Midbrain (tissue), 1 donor: ENCODE measurements around the gene TEX14.
"Not testable (repeated sequence)": the region's sequence is repeated elsewhere in the genome, so short reads cannot be mapped to it uniquely, and the experiment has no call there.

Source experiments
- DNase-seq: peaks from one replicate; lab custom pipeline; 2025; lab: John Stamatoyannopoulos, UW

Gene TEX14

GRCh38 chr17:58611331-58611730 is 80.5 kb downstream of the TEX14 start:
- no peak for DNase-seq

DNA sequence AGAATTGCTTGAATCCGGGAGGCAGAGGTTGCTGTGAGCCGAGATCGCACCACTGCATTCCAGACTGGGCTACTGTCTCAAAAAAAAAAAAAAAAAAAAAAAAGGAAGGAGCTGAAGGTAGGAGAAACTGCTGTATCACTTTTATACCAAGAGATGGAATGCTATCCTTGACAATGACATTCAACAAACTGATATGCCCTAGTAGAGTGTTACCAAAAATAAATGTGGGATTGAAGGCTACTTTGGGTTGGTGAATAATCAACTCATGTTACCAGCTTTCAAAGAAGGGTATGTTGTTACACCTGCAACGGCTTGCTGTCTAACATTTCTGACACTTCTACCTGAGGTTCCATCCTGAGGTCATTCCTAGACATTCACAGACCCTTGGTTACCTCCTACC is 84.9 kb downstream of the TEX14 start:
- DNase-seq = no peak

GRCh38 chr17:58605986-58606385 is 85.9 kb downstream of the TEX14 start:
- DNase-seq = no peak

GRCh38 chr17:58605470-58605869 is 86.4 kb downstream of the TEX14 start:
- DNase-seq = no peak

DNA sequence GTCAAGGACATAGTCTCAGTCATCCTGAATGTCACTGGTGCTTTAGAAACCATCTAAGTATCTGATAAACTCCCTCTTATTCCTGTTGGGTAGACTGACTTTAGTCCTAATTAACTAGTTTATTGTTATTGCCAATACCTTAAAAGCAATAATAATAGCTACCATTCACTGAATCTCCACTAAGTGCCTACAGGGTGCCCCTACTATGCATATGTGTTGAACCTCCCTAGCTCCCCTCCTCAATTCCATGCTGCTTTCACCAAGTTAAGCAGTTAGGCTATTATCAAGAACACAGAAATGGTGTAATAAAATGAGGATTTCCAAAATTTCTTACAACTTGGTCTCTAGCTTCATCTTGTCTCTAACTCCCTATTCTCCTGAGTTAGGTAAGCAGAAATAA is 89.9 kb downstream of the TEX14 start:
- DNase-seq = no peak

DNA sequence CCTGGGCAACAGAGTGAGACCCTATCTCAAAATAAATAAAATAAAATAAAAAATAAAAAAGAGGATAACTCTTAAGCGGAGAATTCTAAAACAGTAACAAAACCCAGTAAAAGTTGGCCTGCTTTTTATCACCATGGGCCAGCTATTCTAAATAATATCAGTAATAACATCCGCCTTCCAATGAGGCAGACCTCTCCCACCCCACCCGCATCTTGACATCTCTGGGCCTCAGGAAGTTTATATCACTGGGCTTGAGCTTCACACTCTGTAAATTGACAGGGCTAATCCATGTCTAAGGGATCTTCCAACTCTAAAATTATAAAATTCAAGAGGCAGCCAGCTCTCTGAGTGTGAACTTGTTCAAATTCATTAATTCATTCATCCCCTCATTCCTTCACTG is 94.5 kb downstream of the TEX14 start:
- no peak for DNase-seq

DNA sequence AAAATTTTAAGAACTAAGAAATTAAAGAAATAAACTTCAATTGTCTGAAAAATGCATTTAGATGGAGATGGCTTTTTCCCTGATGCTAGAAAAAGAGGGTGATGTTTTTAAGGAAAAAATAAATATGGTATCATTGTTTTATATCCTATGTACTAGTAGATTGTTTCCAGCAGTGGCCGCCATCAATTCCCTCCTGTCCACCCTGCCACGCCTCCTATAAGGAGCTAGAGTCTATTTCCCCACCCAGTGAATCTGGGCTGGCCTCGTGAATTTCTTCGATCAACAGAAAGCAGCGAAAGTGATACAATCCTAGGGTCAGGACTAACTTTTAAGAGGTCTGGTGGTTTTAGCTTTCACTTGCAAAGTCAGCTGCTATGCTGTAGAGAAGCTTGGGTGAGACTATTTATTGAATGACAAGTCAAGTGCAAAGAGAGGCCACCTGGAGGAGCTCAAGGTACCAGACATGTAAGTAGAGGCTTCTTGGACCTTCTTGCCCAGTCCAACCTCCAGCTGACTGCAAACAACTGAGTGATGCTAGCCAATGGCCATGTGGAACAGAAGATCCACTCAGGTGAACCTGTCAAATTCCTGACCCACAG is 96.6 kb downstream of the TEX14 start:
- DNase-seq = no peak

- DNase-seq = no peak
These were observed 98.7 kb downstream of the TEX14 start for GRCh38 chr17:58593123-58593522.

- no peak for DNase-seq
These were observed 100.4 kb downstream of the TEX14 start for GRCh38 chr17:58591455-58591854.

DNA sequence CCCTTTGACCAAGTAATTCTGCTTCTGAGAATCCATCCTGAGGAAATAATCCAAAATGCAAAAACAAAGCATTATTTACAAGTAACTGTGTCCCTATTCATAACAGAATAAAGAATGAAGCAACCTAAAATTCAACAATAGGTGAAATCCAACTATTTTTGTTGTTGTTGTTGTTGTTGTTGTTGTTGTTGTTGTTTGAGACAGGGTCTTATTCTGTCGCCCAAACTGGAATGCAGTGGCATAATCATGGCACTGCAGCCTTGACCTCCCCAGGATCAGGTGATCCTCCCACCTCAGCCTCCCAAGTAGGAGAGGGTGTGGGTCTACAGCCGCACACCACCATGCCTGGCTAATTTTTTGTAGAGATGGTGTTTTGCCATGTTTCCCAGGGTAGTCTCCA is 101.5 kb downstream of the TEX14 start:
- DNase-seq = no peak

DNA sequence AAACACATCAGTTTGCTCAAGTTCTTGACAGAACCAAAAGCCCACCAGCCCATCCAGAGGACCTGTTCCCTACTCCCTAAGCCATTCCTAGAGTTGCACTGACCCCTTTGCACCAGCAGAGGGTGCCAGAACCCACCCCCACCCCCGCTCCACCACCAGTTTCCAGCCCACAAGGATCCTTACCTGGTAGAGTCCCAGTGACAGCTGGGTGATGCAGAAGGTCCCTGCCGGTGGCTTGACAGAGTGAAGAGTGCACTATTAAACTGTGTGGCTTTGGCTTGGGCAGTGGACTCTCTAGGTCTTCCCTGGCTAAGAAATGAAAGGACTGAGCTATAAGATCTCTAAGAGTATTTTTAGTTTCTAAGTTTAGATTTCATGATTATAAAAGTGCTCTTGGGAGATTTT is 104.1 kb downstream of the TEX14 start:
- peak; percentile 58 for DNase-seq

DNA sequence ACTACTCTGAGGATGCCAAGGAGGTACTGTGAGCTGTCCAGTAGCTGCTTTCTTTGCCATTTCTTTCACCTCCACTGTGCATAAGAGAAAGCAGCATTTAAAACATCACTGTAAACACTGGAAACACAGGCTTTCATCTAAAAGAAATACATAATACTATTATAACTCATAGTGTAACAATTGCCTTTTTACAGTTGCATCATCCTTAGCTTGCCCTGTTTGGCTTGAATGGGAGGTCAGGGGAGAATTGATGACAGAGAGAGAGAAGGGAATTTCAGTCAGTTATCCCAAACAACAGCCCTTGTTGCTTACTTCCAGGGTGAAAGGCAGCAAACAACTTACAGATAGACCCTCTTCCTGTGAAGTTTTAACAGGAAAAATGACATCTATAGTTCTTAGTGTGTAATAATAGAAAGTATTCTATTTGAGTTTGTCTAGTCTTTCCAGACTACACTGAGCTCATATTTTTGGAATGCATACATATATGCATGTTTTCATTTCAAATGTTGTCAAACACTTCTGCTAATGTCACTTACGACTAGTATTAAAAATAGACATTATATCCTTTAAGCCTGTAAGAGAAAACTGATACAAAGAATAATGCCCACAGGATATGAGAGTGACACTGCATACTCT is 105.7 kb downstream of the TEX14 start:
- DNase-seq = no peak

GRCh38 chr17:58585554-58585953 is 106.3 kb downstream of the TEX14 start:
- no peak for DNase-seq

DNA sequence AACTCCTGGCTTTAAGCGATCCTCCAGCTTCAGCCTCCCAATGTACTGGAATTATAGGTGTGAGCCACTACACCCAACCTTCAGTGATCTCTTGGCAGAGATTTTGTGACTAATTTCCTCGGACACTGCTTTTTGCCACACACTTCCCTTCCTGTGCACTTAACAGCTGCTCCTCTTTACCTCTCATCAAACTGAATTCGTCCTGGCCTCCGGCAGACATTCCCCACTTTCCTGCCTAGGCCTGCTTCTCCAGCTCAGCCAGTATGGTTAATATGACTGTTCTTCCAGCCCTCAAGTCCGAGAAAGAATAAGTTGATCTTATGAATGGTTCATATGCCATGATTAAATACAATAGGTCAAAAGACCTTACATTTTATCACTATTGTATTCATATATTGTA is 108.4 kb downstream of the TEX14 start:
- no peak for DNase-seq

GRCh38 chr17:58582718-58583117 is 109.1 kb downstream of the TEX14 start:
- not testable (repeated sequence) for DNase-seq

- no peak for DNase-seq
These were observed 111.2 kb downstream of the TEX14 start for GRCh38 chr17:58580671-58581070.

DNA sequence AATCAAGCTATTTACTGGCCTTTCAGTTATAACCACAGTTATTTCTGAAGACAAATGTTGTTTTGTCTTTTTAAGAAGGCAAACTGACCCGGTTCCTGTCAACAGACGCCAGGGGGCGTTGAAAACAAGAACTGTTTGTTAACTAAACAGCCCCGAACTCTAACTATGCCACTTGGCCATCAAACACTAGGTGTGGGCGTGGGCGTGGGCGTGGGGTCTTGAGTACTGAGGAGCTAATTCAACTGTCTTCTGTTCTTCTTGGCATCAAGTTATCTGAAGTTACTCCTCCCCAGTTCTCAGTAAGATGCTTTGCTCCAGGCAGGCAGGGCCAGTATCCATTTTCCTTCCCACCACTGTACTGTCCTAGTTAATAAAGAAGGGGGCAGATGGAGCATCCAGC is 114.1 kb downstream of the TEX14 start:
- peak; percentile 90 for DNase-seq

DNA sequence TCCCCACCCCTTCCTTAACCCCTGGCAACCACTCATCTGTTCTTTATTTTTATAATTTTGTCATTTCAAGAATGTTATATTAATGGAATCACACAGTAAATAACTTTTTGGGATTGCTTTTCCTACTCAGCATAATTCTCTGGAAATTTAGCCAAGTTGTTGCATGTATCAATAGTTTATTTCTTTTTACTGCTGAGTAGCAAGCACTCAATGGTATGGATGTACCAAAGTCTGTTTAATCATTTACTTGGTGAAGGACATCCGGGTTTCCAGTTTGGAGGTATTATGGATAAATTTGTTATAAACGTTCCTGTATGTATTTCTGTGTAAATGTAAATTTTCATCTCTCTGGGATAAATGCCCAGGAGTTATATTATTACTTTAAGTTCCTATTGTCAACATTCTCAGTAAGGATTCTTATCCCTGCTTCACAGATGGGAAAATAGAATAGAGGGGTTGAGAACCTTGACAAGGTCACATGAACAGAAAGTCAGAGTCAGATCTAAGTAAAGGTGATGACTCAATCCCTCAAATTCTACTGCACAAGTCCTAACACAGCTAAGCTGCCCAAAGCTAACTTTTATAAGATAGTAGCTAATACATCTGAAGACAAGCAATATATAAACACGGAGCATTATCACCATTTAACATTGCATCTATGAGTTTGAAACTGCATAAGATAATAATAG is 115.0 kb downstream of the TEX14 start:
- no peak for DNase-seq

DNA sequence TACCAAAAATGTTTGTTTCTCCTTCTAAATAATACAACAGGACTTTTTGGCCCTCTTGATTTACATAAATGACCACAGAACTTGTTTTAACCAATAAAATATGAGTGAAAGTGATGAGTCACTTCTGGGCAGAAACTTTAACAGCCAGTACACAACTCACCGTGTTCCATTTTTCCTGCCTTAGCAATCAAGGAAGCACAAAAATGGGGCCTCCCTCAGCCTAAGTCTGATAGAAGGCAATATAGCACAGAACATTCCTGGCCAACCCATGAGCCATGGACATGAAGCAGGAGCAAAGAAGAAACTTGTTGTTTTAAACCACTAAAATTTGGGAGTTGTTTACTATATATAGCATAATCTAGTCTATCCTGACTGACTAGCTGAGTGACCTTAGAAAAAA is 116.3 kb downstream of the TEX14 start:
- DNase-seq = no peak

GRCh38 chr17:58574025-58574424 is 117.8 kb downstream of the TEX14 start:
- DNase-seq = no peak

DNA sequence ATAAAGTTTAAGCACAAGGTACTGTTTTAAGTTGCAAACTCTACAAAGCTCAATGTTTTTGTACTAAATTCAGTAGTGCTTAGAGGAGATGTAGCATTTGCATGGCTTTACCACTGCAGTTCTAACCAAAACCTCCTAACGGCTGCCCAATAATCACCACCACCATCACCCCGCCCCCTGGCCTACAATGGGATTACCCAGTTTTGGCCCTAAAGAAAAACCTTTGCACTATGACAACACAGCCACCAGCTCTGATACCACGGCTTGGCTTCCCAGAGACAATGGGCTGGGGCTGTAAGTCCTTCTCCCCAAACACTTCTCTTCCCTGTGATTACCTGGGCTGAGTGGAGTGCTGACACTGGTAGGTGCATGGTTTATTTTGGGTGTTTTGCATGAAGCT is 119.0 kb downstream of the TEX14 start:
- DNase-seq = no peak

DNA sequence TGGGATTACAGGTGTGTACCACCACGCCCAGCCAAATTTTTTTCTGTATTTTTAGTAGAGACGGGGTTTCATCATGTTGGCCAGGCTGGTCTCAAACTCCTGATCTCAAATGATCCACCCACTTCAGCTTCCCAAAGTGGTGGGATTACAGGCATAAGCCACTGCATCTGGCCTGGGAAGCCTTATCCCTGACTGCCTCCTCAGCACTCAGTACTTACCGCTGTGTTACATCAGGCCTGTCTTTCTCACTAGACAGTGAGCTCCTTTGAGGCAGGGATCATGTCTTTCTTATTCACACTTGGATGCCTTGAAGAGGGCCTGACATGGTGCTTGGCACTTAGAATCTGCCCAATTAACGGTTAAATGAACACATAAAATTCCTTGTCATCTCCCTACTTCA is 121.1 kb downstream of the TEX14 start:
- DNase-seq = no peak

DNA sequence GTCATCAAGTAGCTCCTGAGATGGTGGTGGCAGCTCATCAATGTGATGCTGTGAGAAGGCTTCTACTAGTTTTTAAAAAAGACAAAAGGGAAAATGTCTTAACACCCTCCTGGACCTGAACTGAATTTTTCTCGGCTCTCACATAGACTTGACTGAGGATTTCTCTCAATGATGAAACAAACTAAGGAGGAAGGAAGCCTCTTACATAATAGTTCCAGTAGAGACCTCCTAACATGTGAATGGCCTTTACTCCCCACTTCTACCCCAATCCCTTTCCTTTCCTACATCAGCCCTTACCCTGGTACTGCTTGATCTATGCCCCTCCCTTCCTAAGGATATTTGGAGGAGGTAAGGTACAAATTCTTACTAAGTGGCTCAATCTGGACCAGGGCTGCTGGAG is 122.6 kb downstream of the TEX14 start:
- DNase-seq = no peak
